Liver (tissue), 3 donors: Measurements from ENCODE around the gene IHH.

Source experiments
- CTCF ChIP-seq: fragments of 150-350 bp; IDR thresholded peaks from 2 replicates; pipeline ENCODE4 v1.5.1; 2017; ENCODE audit warnings: improper control_type of control experiment, low read depth, low read length; ENCODE audit not compliant: missing input control
- MAX ChIP-seq: IDR thresholded peaks from 2 replicates; pipeline ENCODE4 v1.6.1; 2016; ENCODE audit warnings: antibody characterized with exemption
- SP1 ChIP-seq: IDR thresholded peaks from 2 replicates; pipeline ENCODE4 v1.6.1; 2018; ENCODE audit warnings: antibody characterized with exemption, mild to moderate bottlenecking
- donor health status: healthy.
- donor health status: healthy.

GRCh38 chr2:219020604-219021365 is 39.9 kb downstream of the IHH start:
- TF ChIP-seq CTCF, result no peak
- no peak for TF ChIP-seq MAX
- no peak for TF ChIP-seq SP1
